ENCODE measurements around the gene MYL12A. TPM values are rescaled to one million over a fixed set of nuclear protein-coding genes. Genes with fewer than 3 reads are reported as not detected.
A peak's percentile ranks its signal among the peaks of the same experiment; 100 is the strongest.

Gene MYL12A
- total and polyA plus RNA-seq, 2 of the 4 experiments (the other 2 are of a cell fraction): 549 to 580 TPM

GRCh38 chr18:3265564-3266033, 18.0 kb downstream of the MYL12A start:
- BruUV-seq (replicated peaks): no TSS peak
- H3K27ac ChIP-seq (ENCODE audit: insufficient read depth, low read length): no peak overlapping the region
- no peak overlapping the region for H2BK5ac ChIP-seq (ENCODE audit: low read depth, low read length, poor library complexity, severe bottlenecking)
- no peak overlapping the region for H3K14ac ChIP-seq (replicated peaks; ENCODE audit: low read depth, low read length)
- POLR2A ChIA-PET (ENCODE audit: unreplicated experiment): interaction anchor here (1.0 kb wide), 1 partner anchor 356 kb away, joined by 3 read pairs; no protein-coding TSS in a partner anchor
- no peak overlapping the region for H2AFZ ChIP-seq (replicated peaks; ENCODE audit: low read length, poor library complexity)
- WGBS, 2 experiments (ENCODE audit: extremely low coverage in 2 of 2, insufficient read length in 1 of 2): 29% methylated on average over 1 of the region's 3 CpGs; no CpG with 5 or more reads in 1 of the 2 experiments
- H3K9me1 ChIP-seq (ENCODE audit: insufficient read depth, low read length): peaks cover 30% of the 10 kb centered on the region
- H4K8ac ChIP-seq (ENCODE audit: low read depth in 2 of 2, low read length in 2 of 2): no peak overlapping the region
- peak; percentile 75 for DNase-seq
- no peak overlapping the region for H2AK9ac ChIP-seq (replicated peaks; ENCODE audit: low read depth, low read length, poor library complexity)
- no peak for ATAC-seq (ENCODE audit: low read depth)
- no peak overlapping the region for H3K9ac ChIP-seq (ENCODE audit: low read depth, low read length)
- in situ Hi-C loops (cut with MboI; ENCODE audit: low sequenced_read_pairs) (no loop called here), intact Hi-C loops (cut with micrococcal nuclease) (no loop called here), dilution Hi-C loops (cut with HindIII; ENCODE audit: low sequenced_read_pairs, unreplicated experiment) (no loop called here)
- no peak overlapping the region for H4K5ac ChIP-seq (ENCODE audit: low read depth, low read length)
- no peaks in the 10 kb centered on the region for H3K36me3 ChIP-seq (ENCODE audit: control insufficient read depth, insufficient read depth, low read length)
- H3K4me3 ChIP-seq (ENCODE audit: insufficient read depth, low read depth, low read length): no peak overlapping the region
- no peak overlapping the region for H3K56ac ChIP-seq (ENCODE audit: extremely low read depth, insufficient read depth, low read length)
- TF ChIP-seq SMC3 (IDR thresholded peaks at IDR 0.05; ENCODE audit: low read depth, low read length) (no peak), RCOR1 (IDR thresholded peaks at IDR 0.05; ENCODE audit: insufficient replicate concordance, low read length) (no peak), RAD21 (IDR thresholded peaks at IDR 0.05; ENCODE audit: low read length) (no peak), ELK1 (IDR thresholded peaks at IDR 0.05; ENCODE audit: borderline replicate concordance, low read depth, low read length) (no peak), MAZ (IDR thresholded peaks at IDR 0.05; ENCODE audit: borderline replicate concordance, low read depth, low read length) (no peak), BHLHE40 (IDR thresholded peaks at IDR 0.05; ENCODE audit: low read depth, low read length) (no peak), NFE2L2 (IDR thresholded peaks at IDR 0.05; ENCODE audit: low read depth, low read length) (no peak), POLR2A (IDR thresholded peaks at IDR 0.05; ENCODE audit: low read depth, low read length) (no peak), CEBPB (IDR thresholded peaks at IDR 0.05; ENCODE audit: low read depth, low read length) (no peak), MXI1 (IDR thresholded peaks at IDR 0.05; ENCODE audit: borderline replicate concordance, low read depth, low read length) (no peak), CHD1 (IDR thresholded peaks at IDR 0.05; ENCODE audit: low read depth, low read length) (no peak), FOS (IDR thresholded peaks at IDR 0.05; ENCODE audit: low read depth, low read length) (no peak), RFX5 (IDR thresholded peaks at IDR 0.05; ENCODE audit: low read depth, low read length) (no peak), MAFK (IDR thresholded peaks at IDR 0.05; ENCODE audit: low read depth, low read length) (no peak)
- TF ChIP-seq, protein P1, sequence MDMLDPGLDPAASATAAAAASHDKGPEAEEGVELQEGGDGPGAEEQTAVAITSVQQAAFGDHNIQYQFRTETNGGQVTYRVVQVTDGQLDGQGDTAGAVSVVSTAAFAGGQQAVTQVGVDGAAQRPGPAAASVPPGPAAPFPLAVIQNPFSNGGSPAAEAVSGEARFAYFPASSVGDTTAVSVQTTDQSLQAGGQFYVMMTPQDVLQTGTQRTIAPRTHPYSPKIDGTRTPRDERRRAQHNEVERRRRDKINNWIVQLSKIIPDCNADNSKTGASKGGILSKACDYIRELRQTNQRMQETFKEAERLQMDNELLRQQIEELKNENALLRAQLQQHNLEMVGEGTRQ (IDR thresholded peaks at IDR 0.05; ENCODE audit: low read depth, low read length): no peak
- TF ChIP-seq, protein P2, sequence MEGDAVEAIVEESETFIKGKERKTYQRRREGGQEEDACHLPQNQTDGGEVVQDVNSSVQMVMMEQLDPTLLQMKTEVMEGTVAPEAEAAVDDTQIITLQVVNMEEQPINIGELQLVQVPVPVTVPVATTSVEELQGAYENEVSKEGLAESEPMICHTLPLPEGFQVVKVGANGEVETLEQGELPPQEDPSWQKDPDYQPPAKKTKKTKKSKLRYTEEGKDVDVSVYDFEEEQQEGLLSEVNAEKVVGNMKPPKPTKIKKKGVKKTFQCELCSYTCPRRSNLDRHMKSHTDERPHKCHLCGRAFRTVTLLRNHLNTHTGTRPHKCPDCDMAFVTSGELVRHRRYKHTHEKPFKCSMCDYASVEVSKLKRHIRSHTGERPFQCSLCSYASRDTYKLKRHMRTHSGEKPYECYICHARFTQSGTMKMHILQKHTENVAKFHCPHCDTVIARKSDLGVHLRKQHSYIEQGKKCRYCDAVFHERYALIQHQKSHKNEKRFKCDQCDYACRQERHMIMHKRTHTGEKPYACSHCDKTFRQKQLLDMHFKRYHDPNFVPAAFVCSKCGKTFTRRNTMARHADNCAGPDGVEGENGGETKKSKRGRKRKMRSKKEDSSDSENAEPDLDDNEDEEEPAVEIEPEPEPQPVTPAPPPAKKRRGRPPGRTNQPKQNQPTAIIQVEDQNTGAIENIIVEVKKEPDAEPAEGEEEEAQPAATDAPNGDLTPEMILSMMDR (conservative IDR thresholded peaks at IDR 0.05; ENCODE audit: low read depth, low read length): no peak
- H3K23ac ChIP-seq (ENCODE audit: low read depth, low read length): no peak overlapping the region; the same call in 1 of the 2 replicates
- H3K4ac ChIP-seq (ENCODE audit: low read depth, low read length): no peak overlapping the region
- H4K91ac ChIP-seq (ENCODE audit: insufficient read depth, low read depth, low read length): no peak overlapping the region
- H2BK15ac ChIP-seq (ENCODE audit: low read depth, low read length): no peak overlapping the region
- CTCF ChIA-PET: interaction anchor here (1.2 to 1.4 kb wide), 2 partner anchors 388 to 401 kb away, joined by 3 read pairs; no protein-coding TSS in a partner anchor
- H4K20me1 ChIP-seq (ENCODE audit: insufficient read depth, low read length): peaks cover 80% of the 10 kb centered on the region
- no peak overlapping the region for H3K18ac ChIP-seq (ENCODE audit: low read depth, low read length)
- H3K27me3 ChIP-seq (ENCODE audit: control insufficient read depth, insufficient read depth, low read length): no peaks in the 10 kb centered on the region
- peak overlapping the region; percentile 37; the same call in 1 of the 2 replicates for H3K4me2 ChIP-seq (ENCODE audit: low read depth, low read length)
- no peaks in the 10 kb centered on the region for H3K9me3 ChIP-seq (ENCODE audit: control insufficient read depth, insufficient read depth, low read length)
- no peak overlapping the region for H2BK120ac ChIP-seq (ENCODE audit: low read depth, low read length)
- peaks cover 18% of the 10 kb centered on the region for H3K4me1 ChIP-seq (ENCODE audit: control insufficient read depth, insufficient read depth, low read length)
- H2BK20ac ChIP-seq (ENCODE audit: low read depth, low read length): no peak overlapping the region
- H2AK5ac ChIP-seq (ENCODE audit: low read depth, low read length): no peak overlapping the region
- peaks cover 6 to 65% of the 10 kb centered on the region in 2 experiments for H3K79me1 ChIP-seq (ENCODE audit: low read depth in 1 of 2, low read length in 2 of 2)

Data from IMR-90 (cell line).